Mucosa of descending colon (tissue), 3 donors: Measurements from ENCODE around the gene SOHLH1. TPM values are rescaled to one million over a fixed set of nuclear protein-coding genes. Genes with fewer than 3 reads are reported as not detected.

Experiments
- ATAC-seq: fragments of 200-7000 bp; cut with Tn5 transposase; one replicate; pipeline ENCODE4 v1.9.1; 2020; ENCODE audit warnings: mild to moderate bottlenecking, moderate library complexity
- DNase-seq, 3 donors: peaks; one replicate each; pipeline ENCODE4 v3.0.0-alpha.2; 2020
- H3K36me3 ChIP-seq: fragments of 200-600 bp; one replicate; pipeline ENCODE4 v1.8.0; 2021; ENCODE audit warnings: low read depth, mild to moderate bottlenecking
- H3K4me1 ChIP-seq: fragments of 200-600 bp; one replicate; pipeline ENCODE4 v1.8.0; 2021; ENCODE audit warnings: low read depth, mild to moderate bottlenecking
- H3K4me3 ChIP-seq: fragments of 200-600 bp; one replicate; pipeline ENCODE4 v1.8.0; 2021; ENCODE audit warnings: mild to moderate bottlenecking
- H3K9me3 ChIP-seq: fragments of 200-600 bp; one replicate; pipeline ENCODE4 v1.8.0; 2021; ENCODE audit warnings: mild to moderate bottlenecking
- CTCF ChIP-seq: fragments of 200-600 bp; IDR thresholded peaks from one replicate; pipeline ENCODE4 v1.8.0; 2022; ENCODE audit warnings: antibody characterized with exemption, mild to moderate bottlenecking
- intact Hi-C, 2 donors: fragments of 100-400 bp; cut with DNase I in 1 of 2; cut with micrococcal nuclease in 1 of 2; formaldehyde crosslinking; loops; one replicate each; pipeline versions ENCODE4 v1.11.0 to v1.11.1; 2022; cut with DNase I, micrococcal nuclease
- total RNA-seq, 3 donors: library from RNA; stranded (reverse); fragmentation: NEBNext Ultra II Directional in 2 of 3; extraction: Animal tissue kit (Norgen Biotek cat#: 25700) in 2 of 3; gene quantifications; one replicate each; pipeline versions ENCODE4 v1.2.1 to v1.2.4, GENCODE V29; 2021 to 2023
- donor health status: DM: no; HTN: no; CAD: no; lungs with moderate emphysema.
- donor health status: DM: no; HTN: no; CAD: no.
- donor health status: DM: no; HTN: yes; CAD: no.

Gene SOHLH1
- total RNA-seq, 3 donors from 2014 or later, result not detected

- TF ChIP-seq CTCF, result no peak
- no peaks in the 10 kb centered on the region for H3K9me3 ChIP-seq
- no peaks in the 10 kb centered on the region for H3K4me1 ChIP-seq
- H3K36me3 ChIP-seq, result no peaks in the 10 kb centered on the region
- no peak for ATAC-seq
- no peak overlapping the region for H3K4me3 ChIP-seq
- intact Hi-C loops, result no loop called here
- DNase-seq, result no peak
Measured at GRCh38 chr9:135663451-135663770, 35.9 kb downstream of the SOHLH1 start.

- no peak for DNase-seq
Measured at GRCh38 chr9:135662758-135663450, 36.4 kb downstream of the SOHLH1 start, which contains the start of gene LCN9. Gene LCN9 (plus strand): TSS chr9:135663309. CDS start chr9:135663322, 13 bp downstream.

GRCh38 chr9:135661816-135662560 is 37.3 kb downstream of the SOHLH1 start:
- DNase-seq (no peak), ATAC-seq (no peak)
- intact Hi-C loops, result no loop called here
- Histone ChIP-seq H3K4me1 (no peaks in the 10 kb centered on the region), H3K4me3 (no peak overlapping the region), H3K9me3 (no peaks in the 10 kb centered on the region), H3K36me3 (no peaks in the 10 kb centered on the region)
- TF ChIP-seq CTCF, result no peak

More at GRCh38 chr9:135662758-135663450, 36.4 kb downstream of the SOHLH1 start, which contains the start of gene LCN9:
- Histone ChIP-seq H3K9me3 (no peaks in the 10 kb centered on the region), H3K4me3 (no peak within 1 kb of the TSS), H3K4me1 (no peaks in the 10 kb centered on the region), H3K36me3 (no peaks in the 10 kb centered on the region)
- ATAC-seq, result no peak
- intact Hi-C loops, result no loop called here
- no peak for TF ChIP-seq CTCF

GRCh38 chr9:135660407-135660806 is 38.9 kb downstream of the SOHLH1 start:
- intact Hi-C loops, result no loop called here
- Histone ChIP-seq H3K4me1 (no peaks in the 10 kb centered on the region), H3K9me3 (no peaks in the 10 kb centered on the region), H3K4me3 (no peak overlapping the region), H3K36me3 (no peaks in the 10 kb centered on the region)
- DNase-seq (no peak), ATAC-seq (no peak)
- no peak for TF ChIP-seq CTCF

GRCh38 chr9:135659252-135659651 is 40.0 kb downstream of the SOHLH1 start:
- Histone ChIP-seq H3K9me3 (no peaks in the 10 kb centered on the region), H3K4me1 (no peaks in the 10 kb centered on the region), H3K36me3 (no peaks in the 10 kb centered on the region), H3K4me3 (no peak overlapping the region)
- ATAC-seq (no peak), DNase-seq (no peak)
- no peak for TF ChIP-seq CTCF
- intact Hi-C loops, result no loop called here
